Stimulated activated CD8-positive, alpha-beta memory T cell treated with anti-CD3 and anti-CD28 coated beads, Interleukin-2, amount 100 ng/mL, for 48 hours (primary cell): ENCODE measurements around the gene ABCF2.

Source experiments
- DNase-seq, 2 donors: peaks; one replicate each; pipeline ENCODE4 v3.0.0-alpha.2; 2020; ENCODE audit warnings: low read depth in 2 of 2

Gene ABCF2

GRCh38 chr7:151195616-151196450 lies 31.2 kb downstream of the ABCF2 start:
- no peak for DNase-seq

GRCh38 chr7:151194188-151194587 lies 32.8 kb downstream of the ABCF2 start:
- DNase-seq, result no peak

- no peak for DNase-seq
Measured at GRCh38 chr7:151193203-151193978, 33.6 kb downstream of the ABCF2 start.

- no peak for DNase-seq
Measured at GRCh38 chr7:151192002-151192539, 34.9 kb downstream of the ABCF2 start.

GRCh38 chr7:151191544-151191943 lies 35.5 kb downstream of the ABCF2 start:
- no peak for DNase-seq

- DNase-seq, result no peak
Measured at GRCh38 chr7:151189038-151189437, 38.0 kb downstream of the ABCF2 start.

GRCh38 chr7:151188252-151188542 lies 38.8 kb downstream of the ABCF2 start:
- DNase-seq, result no peak

GRCh38 chr7:151187409-151188251 lies 39.4 kb downstream of the ABCF2 start:
- no peak for DNase-seq

- no peak for DNase-seq
Measured at GRCh38 chr7:151186640-151187408, 40.2 kb downstream of the ABCF2 start, which contains the start of gene ASB10. ASB10 (minus strand) TSS chr7:151187250; CDS start chr7:151187130, 120 bp downstream.

- DNase-seq, result no peak
Measured at GRCh38 chr7:151185762-151186639, 41.0 kb downstream of the ABCF2 start.

- no peak for DNase-seq
Measured at GRCh38 chr7:151181011-151181431, 46.0 kb downstream of the ABCF2 start.

GRCh38 chr7:151179946-151180345 lies 47.1 kb downstream of the ABCF2 start:
- no peak for DNase-seq

- DNase-seq, result no peak
Measured at GRCh38 chr7:151179287-151179860, 47.6 kb downstream of the ABCF2 start.

- no peak for DNase-seq
Measured at GRCh38 chr7:151178831-151179230, 48.2 kb downstream of the ABCF2 start.

GRCh38 chr7:151178236-151178635 lies 48.8 kb downstream of the ABCF2 start:
- DNase-seq, result no peak

- no peak for DNase-seq
Measured at GRCh38 chr7:151177310-151177709, 49.7 kb downstream of the ABCF2 start.

- DNase-seq, result no peak
Measured at GRCh38 chr7:151176401-151176800, 50.6 kb downstream of the ABCF2 start.

- DNase-seq, result no peak
Measured at GRCh38 chr7:151175793-151176311, 51.2 kb downstream of the ABCF2 start.

- DNase-seq, result no peak
Measured at GRCh38 chr7:151175047-151175792, 51.8 kb downstream of the ABCF2 start.
